NAMALWA (cell line): Measurements from ENCODE around the gene TDRD1.

ENCODE experiments used
- DNase-seq: peaks from one replicate; pipeline ENCODE4 v3.0.0-alpha.2; 2015; ENCODE audit warnings: low spot score

Gene TDRD1

GRCh38 chr10:114266521-114266920 lies 87.4 kb downstream of the TDRD1 start:
- DNase-seq: no peak

- no peak for DNase-seq
Measured at GRCh38 chr10:114271075-114271778, 92.1 kb downstream of the TDRD1 start.

GRCh38 chr10:114271779-114272167 lies 92.6 kb downstream of the TDRD1 start:
- no peak for DNase-seq

GRCh38 chr10:114272696-114273095 lies 93.5 kb downstream of the TDRD1 start:
- no peak for DNase-seq

GRCh38 chr10:114273910-114274309 lies 94.8 kb downstream of the TDRD1 start:
- no peak for DNase-seq

GRCh38 chr10:114274616-114275453 lies 95.7 kb downstream of the TDRD1 start:
- no peak for DNase-seq

GRCh38 chr10:114276066-114276465 lies 96.9 kb downstream of the TDRD1 start:
- DNase-seq: no peak

- no peak for DNase-seq
Measured at GRCh38 chr10:114276671-114277070, 97.5 kb downstream of the TDRD1 start.

GRCh38 chr10:114278140-114278883 lies 99.2 kb downstream of the TDRD1 start:
- no peak for DNase-seq

- no peak for DNase-seq
Measured at GRCh38 chr10:114278884-114279191, 99.7 kb downstream of the TDRD1 start.

- no peak for DNase-seq
Measured at GRCh38 chr10:114279289-114279688, 100.1 kb downstream of the TDRD1 start.

GRCh38 chr10:114279901-114280644 lies 100.9 kb downstream of the TDRD1 start:
- DNase-seq: no peak

- no peak for DNase-seq
Measured at GRCh38 chr10:114281006-114281405, 101.9 kb downstream of the TDRD1 start.

GRCh38 chr10:114281461-114281860 lies 102.3 kb downstream of the TDRD1 start:
- no peak for DNase-seq
